Measurements from ENCODE around the gene PNRC1. TPM values are rescaled to one million over a fixed set of nuclear protein-coding genes. Genes with fewer than 3 reads are reported as not detected.

The PNRC1 gene
- total and polyA plus RNA-seq, 2 donors (not counting 1 experiment from before 2014, with no cell fraction given), result 158 to 486 TPM

DNA sequence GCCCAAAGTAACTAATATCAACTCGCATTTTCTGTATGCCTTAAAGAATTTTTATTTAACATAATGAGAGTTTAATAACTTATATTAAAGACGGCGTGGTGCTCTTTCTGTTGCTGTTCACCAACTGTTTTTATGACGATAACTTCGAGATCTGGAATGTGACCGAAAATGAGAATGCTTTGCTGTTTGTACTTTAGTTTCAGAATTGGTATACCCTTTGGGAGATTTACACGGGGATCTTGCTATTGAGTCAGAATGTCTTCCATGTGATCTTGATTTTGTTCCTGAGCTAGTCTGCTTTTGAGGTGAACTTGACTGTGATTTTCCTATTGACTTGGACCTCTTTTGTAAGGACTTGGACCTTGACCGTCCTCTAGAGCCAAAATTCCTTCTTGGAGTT is 17.9 kb downstream of the PNRC1 start:
- Histone ChIP-seq H3K4me1 (ENCODE audit: control insufficient read depth in 2 of 2, insufficient read depth in 2 of 2, low read length in 2 of 2) (no peaks in the 10 kb centered on the region), H4K20me1 (ENCODE audit: control insufficient read depth, insufficient read depth, low read length, poor library complexity, severe bottlenecking) (no peaks in the 10 kb centered on the region), H3K27ac (ENCODE audit: low read length in 2 of 2) (no peak overlapping the region), H3K79me2 (ENCODE audit: control insufficient read depth, insufficient read depth, low read length) (peaks cover 4% of the 10 kb centered on the region), H3K27me3 (replicated peaks in 1 of 4; ENCODE audit: control extremely low read depth in 1 of 4, control insufficient read depth in 3 of 4, insufficient read depth in 4 of 4, low read length in 3 of 4) (no peaks in the 10 kb centered on the region), H3K9ac (ENCODE audit: low read length) (no peak overlapping the region), H3K4me3 (ENCODE audit: control extremely low read depth in 1 of 5, extremely low read depth in 1 of 5, insufficient read depth in 1 of 5, low read depth in 2 of 5, low read length in 4 of 5) (no peak overlapping the region), H3K9me3 (ENCODE audit: control extremely low read depth in 1 of 3, control insufficient read depth in 2 of 3, insufficient read depth in 1 of 3, low read length in 2 of 3) (no peaks in the 10 kb centered on the region), H3K36me3 (replicated peaks in 1 of 2; ENCODE audit: control extremely low read depth in 1 of 2, control insufficient read depth in 1 of 2, extremely low read depth in 1 of 2, insufficient read depth in 2 of 2, low read length in 1 of 2) (no peaks in the 10 kb centered on the region), H2AFZ (ENCODE audit: insufficient read depth, low read depth, low read length, poor library complexity, severe bottlenecking) (no peak overlapping the region), H3K4me2 (replicated peaks; ENCODE audit: low read depth, low read length, poor library complexity, severe bottlenecking) (no peak overlapping the region)
- CTCF ChIA-PET, result interaction anchor here (1.1 to 1.4 kb wide), 3 partner anchors 49 to 116 kb away, joined by 3 to 4 read pairs (median 3); no protein-coding TSS in a partner anchor
- DNase-seq (no peak), ATAC-seq (ENCODE audit: low read depth) (no peak)
- POLR2A ChIA-PET, result interaction anchor here (0.7 kb wide), 1 partner anchor 18 kb away, joined by 5 read pairs; the partner anchor contains the start of gene PNRC1
- WGBS (ENCODE audit: insufficient coverage), result 56% methylated on average over 2 of the region's 8 CpGs
- intact Hi-C loops (cut with micrococcal nuclease), result no loop called here
- peaks cover 4% of the 10 kb centered on the region for H3K4me1 Mint-ChIP-seq
- H3K27me3 Mint-ChIP-seq, result no peaks in the 10 kb centered on the region
- H3K27ac Mint-ChIP-seq, result no peak overlapping the region
- peak overlapping the region; percentile 4 for H3K4me3 Mint-ChIP-seq
- H3K9me3 Mint-ChIP-seq (ENCODE audit: insufficient read depth), result no peaks in the 10 kb centered on the region
- no peak for TF ChIP-seq EZH2 (IDR thresholded peaks at IDR 0.05; ENCODE audit: borderline replicate concordance, insufficient read depth, low read depth, low read length, poor library complexity, severe bottlenecking)
- TF ChIP-seq, protein P1, sequence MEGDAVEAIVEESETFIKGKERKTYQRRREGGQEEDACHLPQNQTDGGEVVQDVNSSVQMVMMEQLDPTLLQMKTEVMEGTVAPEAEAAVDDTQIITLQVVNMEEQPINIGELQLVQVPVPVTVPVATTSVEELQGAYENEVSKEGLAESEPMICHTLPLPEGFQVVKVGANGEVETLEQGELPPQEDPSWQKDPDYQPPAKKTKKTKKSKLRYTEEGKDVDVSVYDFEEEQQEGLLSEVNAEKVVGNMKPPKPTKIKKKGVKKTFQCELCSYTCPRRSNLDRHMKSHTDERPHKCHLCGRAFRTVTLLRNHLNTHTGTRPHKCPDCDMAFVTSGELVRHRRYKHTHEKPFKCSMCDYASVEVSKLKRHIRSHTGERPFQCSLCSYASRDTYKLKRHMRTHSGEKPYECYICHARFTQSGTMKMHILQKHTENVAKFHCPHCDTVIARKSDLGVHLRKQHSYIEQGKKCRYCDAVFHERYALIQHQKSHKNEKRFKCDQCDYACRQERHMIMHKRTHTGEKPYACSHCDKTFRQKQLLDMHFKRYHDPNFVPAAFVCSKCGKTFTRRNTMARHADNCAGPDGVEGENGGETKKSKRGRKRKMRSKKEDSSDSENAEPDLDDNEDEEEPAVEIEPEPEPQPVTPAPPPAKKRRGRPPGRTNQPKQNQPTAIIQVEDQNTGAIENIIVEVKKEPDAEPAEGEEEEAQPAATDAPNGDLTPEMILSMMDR (IDR thresholded peaks at IDR 0.05), result no peak

DNA sequence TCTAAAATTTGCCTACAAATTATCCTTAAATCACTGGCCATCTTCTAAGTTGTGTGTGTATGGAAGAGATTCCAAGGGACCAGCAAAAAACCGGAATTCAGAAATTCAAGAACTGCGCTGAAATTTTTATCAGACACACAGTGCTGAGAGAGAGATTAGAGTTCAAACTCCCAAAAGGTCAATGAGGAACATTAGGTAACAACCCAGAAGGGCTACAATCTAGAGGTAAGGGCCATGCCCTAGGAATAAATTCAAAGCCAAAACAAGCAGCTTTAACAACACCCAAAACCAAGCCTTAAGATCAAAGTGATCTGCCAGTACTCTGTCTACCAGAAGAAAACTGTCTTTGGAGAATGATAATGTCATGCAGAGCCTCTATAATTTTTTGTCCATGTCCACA is 19.6 kb downstream of the PNRC1 start:
- DNase-seq (no peak), ATAC-seq (ENCODE audit: low read depth) (no peak)
- Histone ChIP-seq H4K20me1 (ENCODE audit: control insufficient read depth, insufficient read depth, low read length, poor library complexity, severe bottlenecking) (no peaks in the 10 kb centered on the region), H3K9me3 (ENCODE audit: control extremely low read depth in 1 of 3, control insufficient read depth in 2 of 3, insufficient read depth in 1 of 3, low read length in 2 of 3) (no peaks in the 10 kb centered on the region), H3K27ac (ENCODE audit: low read length in 2 of 2) (no peak overlapping the region), H3K27me3 (replicated peaks in 1 of 4; ENCODE audit: control extremely low read depth in 1 of 4, control insufficient read depth in 3 of 4, insufficient read depth in 4 of 4, low read length in 3 of 4) (no peaks in the 10 kb centered on the region), H3K4me1 (ENCODE audit: control insufficient read depth in 2 of 2, insufficient read depth in 2 of 2, low read length in 2 of 2) (no peaks in the 10 kb centered on the region), H2AFZ (ENCODE audit: insufficient read depth, low read depth, low read length, poor library complexity, severe bottlenecking) (no peak overlapping the region), H3K4me2 (replicated peaks; ENCODE audit: low read depth, low read length, poor library complexity, severe bottlenecking) (no peak overlapping the region), H3K9ac (ENCODE audit: low read length) (no peak overlapping the region), H3K79me2 (ENCODE audit: control insufficient read depth, insufficient read depth, low read length) (no peaks in the 10 kb centered on the region), H3K36me3 (replicated peaks in 1 of 2; ENCODE audit: control extremely low read depth in 1 of 2, control insufficient read depth in 1 of 2, extremely low read depth in 1 of 2, insufficient read depth in 2 of 2, low read length in 1 of 2) (no peaks in the 10 kb centered on the region), H3K4me3 (ENCODE audit: control extremely low read depth in 1 of 5, extremely low read depth in 1 of 5, insufficient read depth in 1 of 5, low read depth in 2 of 5, low read length in 4 of 5) (no peak overlapping the region)
- WGBS (ENCODE audit: insufficient coverage), result 100% methylated on average over 1 of the region's 2 CpGs
- H3K4me3 Mint-ChIP-seq, result no peak overlapping the region
- ChIA-PET CTCF (no interaction called here), POLR2A (no interaction called here)
- no peak overlapping the region for H3K27ac Mint-ChIP-seq
- intact Hi-C loops (cut with micrococcal nuclease), result no loop called here
- TF ChIP-seq EZH2 (IDR thresholded peaks at IDR 0.05; ENCODE audit: borderline replicate concordance, insufficient read depth, low read depth, low read length, poor library complexity, severe bottlenecking), result no peak
- TF ChIP-seq, protein P1 (IDR thresholded peaks at IDR 0.05), result no peak
- no peaks in the 10 kb centered on the region for H3K27me3 Mint-ChIP-seq
- no peaks in the 10 kb centered on the region for H3K9me3 Mint-ChIP-seq (ENCODE audit: insufficient read depth)
- peaks cover 4% of the 10 kb centered on the region for H3K4me1 Mint-ChIP-seq
